CD4-positive, alpha-beta T cell treated with Interleukin-15 for 1 hour (primary cell): ENCODE measurements around the gene ZFP82.
A peak's percentile ranks its signal among the peaks of the same experiment; 100 is the strongest.

Experiments used
- DNase-seq: peaks from one replicate; pipeline ENCODE4 v3.0.0-alpha.2; 2020

The ZFP82 gene

GRCh38 chr19:36418287-36419001 lies at the start of gene ZFP82:
TSS of gene ZFP82 (minus strand) at chr19:36418644. CDS start at chr19:36409789, 8,855 bp downstream.
- peak; percentile 84 for DNase-seq

GRCh38 chr19:36460046-36460445 lies 41.6 kb upstream of the ZFP82 start:
- no peak for DNase-seq

GRCh38 chr19:36456831-36457230 lies 38.4 kb upstream of the ZFP82 start:
- no peak for DNase-seq

- DNase-seq: no peak
Measured at GRCh38 chr19:36449059-36449670, 30.7 kb upstream of the ZFP82 start.

GRCh38 chr19:36441339-36441738 lies 22.9 kb upstream of the ZFP82 start:
- DNase-seq: no peak

- no peak for DNase-seq
Measured at GRCh38 chr19:36436531-36436930, 18.1 kb upstream of the ZFP82 start.

GRCh38 chr19:36423925-36424324 lies 5.5 kb upstream of the ZFP82 start:
- DNase-seq: no peak

- no peak for DNase-seq
Measured at GRCh38 chr19:36421749-36422481, 3.5 kb upstream of the ZFP82 start.

GRCh38 chr19:36420961-36421748 lies 2.7 kb upstream of the ZFP82 start:
- no peak for DNase-seq

GRCh38 chr19:36417752-36418286 lies 625 bp downstream of the ZFP82 start:
- no peak for DNase-seq

GRCh38 chr19:36409841-36410240 lies 8.6 kb downstream of the ZFP82 start:
- DNase-seq: no peak

GRCh38 chr19:36408101-36408500 lies 10.3 kb downstream of the ZFP82 start:
- no peak for DNase-seq

GRCh38 chr19:36404498-36404897 lies 13.9 kb downstream of the ZFP82 start:
- DNase-seq: no peak

- DNase-seq: no peak
Measured at GRCh38 chr19:36401475-36401874, 17.0 kb downstream of the ZFP82 start.

GRCh38 chr19:36398571-36398970 lies 19.9 kb downstream of the ZFP82 start:
- DNase-seq: no peak

- DNase-seq: no peak
Measured at GRCh38 chr19:36392916-36393673, 25.3 kb downstream of the ZFP82 start.

GRCh38 chr19:36379510-36379819 lies 39.0 kb downstream of the ZFP82 start:
- DNase-seq: no peak

GRCh38 chr19:36378625-36379509 lies 39.6 kb downstream of the ZFP82 start, which contains the start of gene ZFP14:
TSS of gene ZFP14 (minus strand) at chr19:36379201. CDS start at chr19:36367892, 11,309 bp downstream.
- DNase-seq: peak; percentile 96

GRCh38 chr19:36377541-36378178 lies 40.8 kb downstream of the ZFP82 start:
- no peak for DNase-seq

GRCh38 chr19:36373638-36374156 lies 44.7 kb downstream of the ZFP82 start:
- no peak for DNase-seq
